ENCODE data around the gene FBXW8. TPM values are rescaled to one million over a fixed set of nuclear protein-coding genes. Genes with fewer than 3 reads are reported as not detected.

Gene FBXW8
- polyA plus RNA-seq, 3 donors = 2.0 to 5.2 (median 2.7) TPM

GRCh38 chr12:117052386-117053049 lies 141.8 kb downstream of the FBXW8 start:
- H3K27me3 Mint-ChIP-seq (ENCODE audit: low read depth in 3 of 3) = peaks cover 0 to 3% (median 2%) of the 10 kb centered on the region in 3 donors
- H3K27me3 ChIP-seq (ENCODE audit: control insufficient read depth in 2 of 2, insufficient read depth in 2 of 2, low read length in 2 of 2) = no peaks in the 10 kb centered on the region
- peaks cover 38% of the 10 kb centered on the region for H3K4me1 Mint-ChIP-seq
- H3K27ac Mint-ChIP-seq = peak overlapping the region in 2 of 7 donors; percentile 9 to 11
- H3K79me2 ChIP-seq (ENCODE audit: insufficient read depth, low read length) = peaks cover 13% of the 10 kb centered on the region
- H3K36me3 ChIP-seq (replicated peaks in 1 of 2; ENCODE audit: control insufficient read depth in 1 of 2, insufficient read depth in 2 of 2, low read length in 2 of 2) = peaks cover 9 to 29% of the 10 kb centered on the region in 2 donors
- 60% methylated on average over 7 of the region's 8 CpGs for WGBS (ENCODE audit: insufficient coverage)
- H2AFZ ChIP-seq (ENCODE audit: insufficient read depth, low read depth, low read length, poor library complexity, severe bottlenecking) = no peak overlapping the region
- H3K9ac ChIP-seq (ENCODE audit: insufficient read depth, low read length, poor library complexity, severe bottlenecking) = no peak overlapping the region
- H3K4me3 ChIP-seq (replicated peaks in 1 of 3; ENCODE audit: low read depth in 2 of 3, low read length in 3 of 3) = no peak overlapping the region
- H3K4me1 ChIP-seq (ENCODE audit: control insufficient read depth in 1 of 2, insufficient read depth in 2 of 2, low read length in 2 of 2) = peaks cover 30 to 37% of the 10 kb centered on the region in 2 donors
- H4K20me1 ChIP-seq (ENCODE audit: insufficient read depth, low read length) = no peaks in the 10 kb centered on the region
- no peak overlapping the region for H3K4me2 ChIP-seq (replicated peaks; ENCODE audit: extremely low read depth, low read length, poor library complexity, severe bottlenecking)
- intact Hi-C loops (cut with micrococcal nuclease) = no loop called here
- H3K27ac ChIP-seq (ENCODE audit: low read depth in 1 of 2, low read length in 2 of 2) = no peak overlapping the region
- H3K9me3 Mint-ChIP-seq = peaks cover 0 to 2% (median 0%) of the 10 kb centered on the region in 7 donors
- H3K4me3 Mint-ChIP-seq = no peak overlapping the region
- peaks cover 33 to 84% of the 10 kb centered on the region in 2 donors for H3K36me3 Mint-ChIP-seq
- no peak for DNase-seq
- TF ChIP-seq CTCF (IDR thresholded peaks at IDR 0.05) = no peak
- no peaks in the 10 kb centered on the region for H3K9me3 ChIP-seq (replicated peaks in 1 of 2; ENCODE audit: control insufficient read depth in 1 of 2, insufficient read depth in 1 of 2, low read length in 2 of 2)

GRCh38 chr12:117053050-117053400 lies 142.3 kb downstream of the FBXW8 start:
- no peak overlapping the region for H3K4me3 ChIP-seq (replicated peaks in 1 of 3; ENCODE audit: low read depth in 2 of 3, low read length in 3 of 3)
- no peaks in the 10 kb centered on the region for H4K20me1 ChIP-seq (ENCODE audit: insufficient read depth, low read length)
- H3K9ac ChIP-seq (ENCODE audit: insufficient read depth, low read length, poor library complexity, severe bottlenecking) = no peak overlapping the region
- peaks cover 35 to 43% of the 10 kb centered on the region in 2 donors for H3K4me1 ChIP-seq (ENCODE audit: control insufficient read depth in 1 of 2, insufficient read depth in 2 of 2, low read length in 2 of 2)
- Mint-ChIP-seq H3K36me3 (peaks cover 29 to 79% of the 10 kb centered on the region in 2 donors), H3K4me1 (peaks cover 43% of the 10 kb centered on the region), H3K9me3 (peaks cover 0 to 2% (median 0%) of the 10 kb centered on the region in 7 donors), H3K4me3 (no peak overlapping the region), H3K27me3 (ENCODE audit: low read depth in 3 of 3) (peaks cover 0 to 3% (median 0%) of the 10 kb centered on the region in 3 donors), H3K27ac (peak overlapping the region in 2 of 7 donors; percentile 52 to 57)
- intact Hi-C loops (cut with micrococcal nuclease) = no loop called here
- H3K27me3 ChIP-seq (ENCODE audit: control insufficient read depth in 2 of 2, insufficient read depth in 2 of 2, low read length in 2 of 2) = no peaks in the 10 kb centered on the region
- H3K36me3 ChIP-seq (replicated peaks in 1 of 2; ENCODE audit: control insufficient read depth in 1 of 2, insufficient read depth in 2 of 2, low read length in 2 of 2) = peaks cover 9 to 24% of the 10 kb centered on the region in 2 donors
- peaks cover 14% of the 10 kb centered on the region for H3K79me2 ChIP-seq (ENCODE audit: insufficient read depth, low read length)
- H3K9me3 ChIP-seq (replicated peaks in 1 of 2; ENCODE audit: control insufficient read depth in 1 of 2, insufficient read depth in 1 of 2, low read length in 2 of 2) = no peaks in the 10 kb centered on the region
- H3K27ac ChIP-seq (ENCODE audit: low read depth in 1 of 2, low read length in 2 of 2) = no peak overlapping the region
- no peak overlapping the region for H2AFZ ChIP-seq (ENCODE audit: insufficient read depth, low read depth, low read length, poor library complexity, severe bottlenecking)
- no peak overlapping the region for H3K4me2 ChIP-seq (replicated peaks; ENCODE audit: extremely low read depth, low read length, poor library complexity, severe bottlenecking)
- TF ChIP-seq CTCF (IDR thresholded peaks at IDR 0.05) = no peak
- no peak for DNase-seq
- 77% methylated on average over 8 of the region's 9 CpGs for WGBS (ENCODE audit: insufficient coverage)

All from CD14-positive monocyte (primary cell).